DMS153 (cell line): Measurements from ENCODE around the gene LRFN3.
"Not testable (repeated sequence)": the region's sequence is repeated elsewhere in the genome, so short reads cannot be mapped to it uniquely, and the experiment has no call there.

Source experiments
- DNase-seq: peaks from one replicate; lab custom pipeline; 2025; lab: John Stamatoyannopoulos, UW

The LRFN3 gene

GRCh38 chr19:35975608-35976214 lies 39.5 kb downstream of the LRFN3 start:
- DNase-seq, result no peak

GRCh38 chr19:35977446-35978222 lies 41.5 kb downstream of the LRFN3 start:
- DNase-seq, result no peak

- no peak for DNase-seq
These were observed 42.1 kb downstream of the LRFN3 start for GRCh38 chr19:35978271-35978670.

- no peak for DNase-seq
These were observed 42.7 kb downstream of the LRFN3 start for GRCh38 chr19:35978832-35979365.

GRCh38 chr19:35980997-35981396 lies 44.8 kb downstream of the LRFN3 start:
- DNase-seq, result not testable (repeated sequence)

- no peak for DNase-seq
These were observed 47.0 kb downstream of the LRFN3 start for GRCh38 chr19:35983177-35983576.

- no peak for DNase-seq
These were observed 49.9 kb downstream of the LRFN3 start for GRCh38 chr19:35986111-35986510.

- no peak for DNase-seq
These were observed 50.7 kb downstream of the LRFN3 start for GRCh38 chr19:35986664-35987570.

GRCh38 chr19:35987571-35987896 lies 51.4 kb downstream of the LRFN3 start:
- no peak for DNase-seq

- no peak for DNase-seq
These were observed 52.6 kb downstream of the LRFN3 start for GRCh38 chr19:35988824-35989223.

GRCh38 chr19:35990156-35990555 lies 54.0 kb downstream of the LRFN3 start:
- DNase-seq, result no peak

GRCh38 chr19:35990771-35991730 lies 54.9 kb downstream of the LRFN3 start:
- DNase-seq, result no peak

GRCh38 chr19:35991731-35992450 lies 55.7 kb downstream of the LRFN3 start:
- DNase-seq, result no peak

- no peak for DNase-seq
These were observed 57.0 kb downstream of the LRFN3 start for GRCh38 chr19:35992907-35993765.

GRCh38 chr19:35993923-35994598 lies 57.9 kb downstream of the LRFN3 start:
- DNase-seq, result no peak
